Ishikawa (cell line): Measurements from ENCODE around the gene CEACAM8.

ENCODE experiments used
- CEBPB ChIP-seq: IDR thresholded peaks from 2 replicates; pipeline ENCODE4 v1.6.1; 2012
- EP300 ChIP-seq: IDR thresholded peaks from 2 replicates; pipeline ENCODE4 v1.6.1; 2012; ENCODE audit warnings: borderline replicate concordance
- TCF12 ChIP-seq: IDR thresholded peaks from 2 replicates; pipeline ENCODE4 v1.6.1; 2012; ENCODE audit warnings: low read depth
- ZBTB7A ChIP-seq: IDR thresholded peaks from 2 replicates; pipeline ENCODE4 v1.6.1; 2012; ENCODE audit warnings: low read depth
- TF ChIP-seq, protein P1 (sequence below): IDR thresholded peaks from 2 replicates; pipeline ENCODE4 v1.6.1; 2012; ENCODE audit warnings: low read depth, mild to moderate bottlenecking

DNA sequence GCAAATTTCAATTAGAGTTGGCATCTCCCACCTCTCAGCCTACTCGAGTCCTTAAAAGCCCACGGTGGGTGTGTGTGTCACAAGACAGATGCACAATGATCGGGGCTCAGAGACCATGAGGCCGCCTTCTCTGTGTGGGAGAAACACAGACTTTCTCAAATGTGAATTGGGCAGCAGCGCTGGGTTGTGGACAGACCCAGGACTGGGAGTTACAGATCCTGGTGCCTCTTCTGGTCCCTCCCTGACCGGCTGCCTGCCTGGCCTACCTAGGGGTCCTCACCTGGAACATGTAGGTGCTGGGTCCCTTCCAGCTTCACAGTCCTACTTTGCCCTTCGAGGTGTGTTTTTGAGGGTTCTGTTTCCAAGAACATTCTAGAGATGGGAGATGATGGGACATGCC is 4.9 kb downstream of the CEACAM8 start:
- TF ChIP-seq CEBPB: no peak
- TF ChIP-seq, protein P1, sequence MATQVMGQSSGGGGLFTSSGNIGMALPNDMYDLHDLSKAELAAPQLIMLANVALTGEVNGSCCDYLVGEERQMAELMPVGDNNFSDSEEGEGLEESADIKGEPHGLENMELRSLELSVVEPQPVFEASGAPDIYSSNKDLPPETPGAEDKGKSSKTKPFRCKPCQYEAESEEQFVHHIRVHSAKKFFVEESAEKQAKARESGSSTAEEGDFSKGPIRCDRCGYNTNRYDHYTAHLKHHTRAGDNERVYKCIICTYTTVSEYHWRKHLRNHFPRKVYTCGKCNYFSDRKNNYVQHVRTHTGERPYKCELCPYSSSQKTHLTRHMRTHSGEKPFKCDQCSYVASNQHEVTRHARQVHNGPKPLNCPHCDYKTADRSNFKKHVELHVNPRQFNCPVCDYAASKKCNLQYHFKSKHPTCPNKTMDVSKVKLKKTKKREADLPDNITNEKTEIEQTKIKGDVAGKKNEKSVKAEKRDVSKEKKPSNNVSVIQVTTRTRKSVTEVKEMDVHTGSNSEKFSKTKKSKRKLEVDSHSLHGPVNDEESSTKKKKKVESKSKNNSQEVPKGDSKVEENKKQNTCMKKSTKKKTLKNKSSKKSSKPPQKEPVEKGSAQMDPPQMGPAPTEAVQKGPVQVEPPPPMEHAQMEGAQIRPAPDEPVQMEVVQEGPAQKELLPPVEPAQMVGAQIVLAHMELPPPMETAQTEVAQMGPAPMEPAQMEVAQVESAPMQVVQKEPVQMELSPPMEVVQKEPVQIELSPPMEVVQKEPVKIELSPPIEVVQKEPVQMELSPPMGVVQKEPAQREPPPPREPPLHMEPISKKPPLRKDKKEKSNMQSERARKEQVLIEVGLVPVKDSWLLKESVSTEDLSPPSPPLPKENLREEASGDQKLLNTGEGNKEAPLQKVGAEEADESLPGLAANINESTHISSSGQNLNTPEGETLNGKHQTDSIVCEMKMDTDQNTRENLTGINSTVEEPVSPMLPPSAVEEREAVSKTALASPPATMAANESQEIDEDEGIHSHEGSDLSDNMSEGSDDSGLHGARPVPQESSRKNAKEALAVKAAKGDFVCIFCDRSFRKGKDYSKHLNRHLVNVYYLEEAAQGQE: no peak
- no peak for TF ChIP-seq ZBTB7A
- no peak for TF ChIP-seq TCF12
- no peak for TF ChIP-seq EP300
